GM21723 (cell line): ENCODE data around the gene TCF21.

ENCODE experiments used
- ATAC-seq: cut with Tn5 transposase; IDR thresholded peaks from one replicate; pipeline ENCODE4 v1.9.1; 2021; ENCODE audit warnings: mild to moderate bottlenecking, moderate library complexity; ENCODE audit not compliant: unreplicated experiment

Gene TCF21

GRCh38 chr6:133889557-133890403 lies 867 bp downstream of the TCF21 start:
- no peak for ATAC-seq

DNA sequence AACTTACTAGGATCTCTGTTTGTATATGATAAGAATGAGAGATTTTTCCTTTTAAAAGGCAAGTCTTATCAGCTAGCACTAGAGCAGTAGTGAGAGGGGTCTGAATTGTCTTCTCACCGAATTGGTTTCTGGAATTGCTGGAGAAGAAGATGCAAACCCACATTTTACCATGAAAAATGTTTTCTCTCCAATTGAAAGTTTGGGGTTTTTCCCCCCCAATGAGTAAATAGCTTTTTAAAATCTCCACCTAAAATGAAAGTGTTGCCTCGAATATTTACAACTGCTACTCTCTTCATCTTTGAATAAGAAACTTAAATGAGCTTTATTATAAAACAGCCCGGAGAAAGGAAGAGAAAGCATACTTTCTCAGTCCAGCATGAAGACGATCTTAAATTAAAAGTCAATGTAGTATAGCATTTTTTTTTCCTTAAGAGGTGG lies 1.8 kb downstream of the TCF21 start:
- no peak for ATAC-seq

DNA sequence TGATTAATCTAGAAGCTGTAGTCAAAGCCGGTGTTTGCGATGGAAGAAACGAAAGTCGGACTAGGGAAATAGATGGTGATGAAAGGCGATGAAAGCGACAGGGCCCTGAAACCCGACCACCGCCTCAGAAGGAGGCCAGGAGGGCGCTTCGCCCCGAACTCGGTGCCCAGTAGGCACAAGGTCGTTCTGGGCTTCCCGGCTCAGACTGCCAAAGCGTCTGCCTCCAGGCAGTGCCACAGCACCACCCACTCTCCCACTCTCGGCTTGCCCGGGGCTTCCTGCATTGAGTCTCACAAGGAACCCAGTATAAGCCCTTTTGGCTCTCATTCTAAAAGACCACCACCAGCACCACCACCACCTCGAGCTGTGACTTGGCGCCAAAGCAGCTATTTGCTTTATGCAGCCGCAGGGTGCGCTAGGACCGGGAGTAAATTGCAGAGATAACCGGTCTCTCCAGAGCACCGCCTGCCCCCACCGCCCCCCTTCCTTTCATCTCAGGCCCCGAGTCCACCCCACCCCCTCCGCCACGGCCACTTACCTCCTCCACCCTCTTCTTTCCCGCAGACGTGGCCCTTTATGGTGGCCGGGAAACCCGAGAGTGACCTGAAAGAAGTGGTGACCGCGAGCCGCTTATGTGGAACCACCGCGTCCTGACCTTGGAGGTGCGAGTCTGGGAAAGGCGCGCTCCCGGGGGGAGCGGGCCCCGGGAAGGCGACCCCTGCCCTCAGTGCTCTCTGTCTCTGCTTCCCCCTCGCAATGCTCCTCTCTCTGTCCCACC lies 2.4 kb downstream of the TCF21 start:
- no peak for ATAC-seq

GRCh38 chr6:133891927-133892812 lies 3.3 kb downstream of the TCF21 start:
- ATAC-seq: no peak

- no peak for ATAC-seq
Observed at GRCh38 chr6:133892813-133893691, 4.1 kb downstream of the TCF21 start.

DNA sequence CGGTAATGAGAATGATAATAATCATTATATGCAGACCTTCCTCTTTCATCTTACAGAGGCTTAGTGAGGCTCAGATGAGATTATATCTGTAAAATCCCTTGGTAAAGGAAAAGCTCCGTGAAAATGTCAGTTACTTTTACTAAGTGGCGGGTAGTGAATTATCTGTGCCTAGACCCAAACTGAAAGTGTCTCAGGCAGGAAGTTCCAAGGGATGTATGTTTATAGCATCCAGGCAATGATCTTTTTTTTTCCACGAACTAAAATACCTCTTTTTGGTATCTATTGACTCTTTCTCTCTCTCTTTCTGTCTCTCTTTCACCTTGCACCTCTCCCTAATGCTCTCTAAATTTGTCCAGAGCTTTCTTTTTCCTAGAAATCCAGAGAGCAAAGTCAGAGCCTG lies 5.0 kb downstream of the TCF21 start:
- ATAC-seq: no peak

GRCh38 chr6:133894369-133894768 lies 5.5 kb downstream of the TCF21 start:
- no peak for ATAC-seq

DNA sequence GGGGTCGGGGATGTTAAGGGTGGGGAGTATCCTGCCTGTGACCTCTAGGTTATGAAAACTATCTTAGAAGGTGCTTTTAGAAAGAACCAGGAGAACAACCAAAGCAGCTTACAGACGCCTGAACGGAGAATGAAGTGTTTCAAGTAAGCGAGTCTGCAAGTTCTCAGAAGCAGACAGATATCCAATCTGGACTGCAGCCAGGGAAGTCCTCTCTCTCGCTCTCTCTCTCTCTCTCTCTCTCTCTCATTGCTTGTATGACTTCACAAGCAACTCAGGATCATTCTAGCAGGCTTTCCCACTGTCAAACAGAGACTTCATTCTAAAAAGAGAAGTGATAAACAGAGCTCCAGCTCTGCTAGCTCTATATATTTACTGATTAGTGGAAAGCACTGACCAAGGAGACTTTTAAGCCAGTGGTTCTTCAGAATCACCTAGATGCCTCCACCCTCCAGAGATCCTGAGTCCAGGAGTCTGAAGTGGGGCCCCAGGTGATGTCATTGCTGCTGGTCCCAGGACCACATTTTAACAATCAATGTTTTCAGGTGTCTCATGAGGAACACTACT lies 6.0 kb downstream of the TCF21 start:
- ATAC-seq: no peak

DNA sequence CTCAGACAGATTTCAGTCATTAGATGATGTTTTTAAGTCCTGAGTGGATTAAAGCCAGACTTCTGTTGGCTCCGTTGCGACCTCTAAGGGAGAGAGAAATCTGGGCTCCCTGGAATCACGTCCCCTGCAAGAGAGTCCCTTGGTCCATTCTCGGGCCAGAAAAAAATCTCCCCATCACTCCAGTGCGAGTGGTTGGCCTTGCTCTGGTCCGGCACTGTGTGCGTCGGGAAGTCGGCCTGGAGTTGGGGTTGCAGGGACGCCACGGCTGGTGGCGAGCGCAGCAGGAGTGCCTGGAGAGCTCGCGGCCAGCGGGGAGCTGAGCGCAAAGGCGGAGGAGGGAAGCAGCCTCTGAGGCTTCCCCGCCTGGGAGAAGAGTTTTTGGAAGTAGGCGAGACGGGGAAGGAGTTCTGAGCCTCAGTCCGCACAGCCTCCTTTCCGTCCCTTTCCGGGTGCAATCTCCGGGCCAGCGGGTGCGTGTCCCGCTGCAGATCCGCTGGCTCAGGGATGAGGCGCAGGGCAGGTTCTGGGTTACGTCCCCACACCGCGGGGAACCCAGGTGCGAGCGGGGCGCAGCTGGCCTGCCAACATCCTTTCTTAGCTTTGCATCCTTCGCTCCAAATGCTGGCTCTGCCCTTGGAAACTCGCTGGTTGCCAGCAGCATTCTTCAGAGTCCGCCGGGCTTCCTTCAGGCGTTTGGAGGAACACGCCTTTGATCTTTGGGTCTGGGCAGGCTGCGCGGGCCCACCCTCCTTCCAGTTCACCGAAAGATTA lies 6.8 kb downstream of the TCF21 start:
- ATAC-seq: no peak

DNA sequence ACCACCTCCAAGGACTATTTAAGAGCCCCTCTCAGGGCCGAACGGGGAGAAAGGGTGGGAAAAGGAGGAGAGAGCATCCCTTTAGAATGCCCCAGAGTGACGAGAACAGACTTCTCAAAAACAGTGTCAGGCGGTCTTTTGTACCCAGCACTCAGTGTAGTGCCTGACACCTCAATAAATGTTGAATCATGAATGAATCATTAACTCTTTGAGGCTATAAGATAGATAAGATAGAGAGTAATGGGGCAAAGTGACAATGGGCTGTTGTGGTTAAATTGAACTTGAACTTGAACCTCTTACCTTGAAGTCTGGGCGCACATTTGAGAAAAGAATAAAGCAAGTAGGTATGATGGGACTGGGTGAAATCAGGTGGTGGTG lies 7.4 kb downstream of the TCF21 start:
- no peak for ATAC-seq

GRCh38 chr6:133898263-133898662 lies 9.3 kb downstream of the TCF21 start:
- ATAC-seq: no peak

- no peak for ATAC-seq
Observed at GRCh38 chr6:133899556-133899955, 10.6 kb downstream of the TCF21 start.

GRCh38 chr6:133903855-133904254 lies 14.9 kb downstream of the TCF21 start:
- no peak for ATAC-seq

GRCh38 chr6:133906050-133906449 lies 17.1 kb downstream of the TCF21 start:
- no peak for ATAC-seq

- ATAC-seq: peak; percentile 79
Observed at GRCh38 chr6:133916650-133917151, 27.8 kb downstream of the TCF21 start.

DNA sequence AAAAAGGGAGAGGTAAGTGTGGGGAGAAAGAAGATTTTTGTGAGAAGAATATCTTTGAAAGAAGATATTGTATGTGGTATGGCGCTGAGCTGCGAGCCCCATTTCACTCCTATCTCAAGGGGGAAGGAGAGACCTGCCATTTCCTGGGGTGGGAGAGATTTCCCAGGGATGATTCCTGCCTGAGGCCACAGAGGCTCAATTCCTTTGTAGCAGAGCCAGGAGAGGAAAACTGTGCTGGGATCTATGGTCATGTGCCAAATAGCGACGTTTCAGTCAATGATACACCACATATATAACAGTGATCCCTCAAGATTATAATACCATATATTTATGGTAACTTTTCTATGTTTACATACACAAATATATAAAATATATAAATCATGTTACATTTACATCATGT lies 28.9 kb downstream of the TCF21 start:
- no peak for ATAC-seq

- ATAC-seq: no peak
Observed at GRCh38 chr6:133918208-133918930, 29.5 kb downstream of the TCF21 start.

- no peak for ATAC-seq
Observed at GRCh38 chr6:133919362-133919761, 30.4 kb downstream of the TCF21 start.
